Upper lobe of left lung (tissue), 4 donors: Measurements from ENCODE around the gene SLC7A6OS.

Experiments
- CTCF ChIP-seq, 6 experiments: fragments of 450-650 bp in 4 of 6; fragments of 200-600 bp in 2 of 6; sonication (generic) in 2 of 6; IDR thresholded peaks; one replicate each; pipeline ENCODE4 v1.5.1; 2016 to 2019; ENCODE audit warnings: antibody characterized with exemption in 6 of 6
- POLR2AphosphoS5 ChIP-seq, 2 donors: sonication (generic); formaldehyde crosslinking; IDR thresholded peaks; one replicate each; pipeline ENCODE4 v1.5.1; 2017; ENCODE audit warnings: antibody characterized with exemption in 2 of 2

GRCh38 chr16:68357521-68357922 is 46.8 kb upstream of the SLC7A6OS start:
- no peak for TF ChIP-seq POLR2AphosphoS5 (IDR thresholded peaks at IDR 0.05)
- TF ChIP-seq CTCF (IDR thresholded peaks at IDR 0.05): no peak
